Measurements from ENCODE around the gene GREB1L. TPM values are rescaled to one million over a fixed set of nuclear protein-coding genes. Genes with fewer than 3 reads are reported as not detected.
"Not testable (repeated sequence)": the region's sequence is repeated elsewhere in the genome, so short reads cannot be mapped to it uniquely, and the experiment has no call there.

GREB1L gene
- total and polyA plus RNA-seq, 8 donors: 0.37 to 1.3 (median 0.74) TPM

DNA sequence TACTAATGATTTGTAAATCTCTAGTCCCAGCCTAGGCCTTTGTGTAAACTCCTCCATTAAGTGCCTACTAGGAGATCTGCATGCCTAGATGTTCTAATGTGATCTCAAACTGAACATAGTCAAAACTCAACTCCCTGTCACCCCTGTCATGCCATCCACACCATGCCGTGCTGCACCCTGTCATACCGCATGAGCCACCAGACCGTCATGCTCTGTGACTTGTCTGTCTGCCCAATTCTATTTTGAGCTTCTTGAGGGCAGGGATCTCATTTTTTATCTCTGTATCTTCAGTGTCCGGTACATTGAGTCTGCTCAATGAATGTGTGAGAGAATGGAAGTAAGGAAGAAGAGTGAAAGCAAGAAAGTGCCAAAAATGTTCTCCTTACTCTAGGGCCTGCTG lies 35.5 kb downstream of the GREB1L start:
- no peak for TF ChIP-seq CTCF (IDR thresholded peaks at IDR 0.05)
- intact Hi-C loops (cut with DNase I): no loop called here
- Histone ChIP-seq H3K4me1 (no peaks in the 10 kb centered on the region), H3K9me3 (no peaks in the 10 kb centered on the region), H3K36me3 (no peaks in the 10 kb centered on the region), H3K27me3 (no peaks in the 10 kb centered on the region), H3K27ac (no peak overlapping the region), H3K4me3 (no peak overlapping the region)
- DNase-seq: no peak
- ATAC-seq: no peak

DNA sequence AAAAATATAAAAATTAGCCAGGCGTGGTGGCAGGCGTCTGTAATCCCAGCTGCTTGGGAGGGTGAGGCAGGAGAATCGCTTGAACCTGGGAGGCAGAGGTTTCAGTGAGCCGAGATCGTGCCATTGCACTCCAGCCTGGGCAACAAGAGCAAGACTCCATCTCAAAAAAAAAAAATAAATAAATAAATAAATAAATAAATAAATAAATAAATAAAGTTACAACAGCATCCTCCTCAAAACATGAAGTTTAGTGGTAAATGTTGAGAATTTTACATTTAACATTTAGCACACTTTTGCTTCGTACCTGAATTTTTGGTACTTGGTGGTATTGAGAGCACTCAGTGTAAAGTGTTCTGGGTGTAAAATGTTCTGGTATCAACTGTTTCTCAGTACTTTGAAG lies 36.2 kb downstream of the GREB1L start:
- DNase-seq; H3K36me3 ChIP-seq; H3K4me1 ChIP-seq; H3K27ac ChIP-seq; ATAC-seq; H3K4me3 ChIP-seq; H3K27me3 ChIP-seq; H3K9me3 ChIP-seq; intact Hi-C loops (cut with DNase I): not testable (repeated sequence)

DNA sequence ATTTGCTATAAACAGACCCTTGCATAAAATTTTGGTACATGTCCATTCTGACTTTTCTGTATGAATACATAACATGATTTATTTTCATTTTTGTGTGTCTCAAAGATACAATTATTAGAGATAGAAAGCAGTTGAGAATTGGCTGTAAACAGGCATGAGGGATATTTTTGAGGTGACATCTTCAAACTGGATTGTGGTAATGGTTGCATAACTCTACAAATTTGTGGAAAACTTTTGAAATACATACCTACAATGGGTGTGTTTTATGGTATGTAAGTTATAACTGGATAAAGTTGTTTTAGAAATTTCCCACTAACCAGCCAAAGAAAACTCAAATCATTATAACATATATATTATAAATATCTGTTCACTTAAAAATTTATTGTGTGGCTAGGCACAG lies 39.6 kb downstream of the GREB1L start:
- no peak overlapping the region for H3K4me3 ChIP-seq
- H3K27me3 ChIP-seq: no peaks in the 10 kb centered on the region
- no peak overlapping the region for H3K27ac ChIP-seq
- no peak for DNase-seq
- intact Hi-C loops (cut with DNase I): no loop called here
- TF ChIP-seq CTCF (IDR thresholded peaks at IDR 0.05): no peak
- ATAC-seq: no peak
- no peaks in the 10 kb centered on the region for H3K9me3 ChIP-seq
- no peaks in the 10 kb centered on the region for H3K4me1 ChIP-seq
- H3K36me3 ChIP-seq: no peaks in the 10 kb centered on the region

GRCh38 chr18:21284540-21284939 lies 42.5 kb downstream of the GREB1L start:
- intact Hi-C loops (cut with DNase I): no loop called here
- H3K9me3 ChIP-seq: no peaks in the 10 kb centered on the region
- no peaks in the 10 kb centered on the region for H3K4me1 ChIP-seq
- ATAC-seq: no peak
- no peak overlapping the region for H3K4me3 ChIP-seq
- H3K36me3 ChIP-seq: no peaks in the 10 kb centered on the region
- DNase-seq: no peak
- H3K27me3 ChIP-seq: no peaks in the 10 kb centered on the region
- no peak overlapping the region for H3K27ac ChIP-seq
- no peak for TF ChIP-seq CTCF (IDR thresholded peaks at IDR 0.05)

DNA sequence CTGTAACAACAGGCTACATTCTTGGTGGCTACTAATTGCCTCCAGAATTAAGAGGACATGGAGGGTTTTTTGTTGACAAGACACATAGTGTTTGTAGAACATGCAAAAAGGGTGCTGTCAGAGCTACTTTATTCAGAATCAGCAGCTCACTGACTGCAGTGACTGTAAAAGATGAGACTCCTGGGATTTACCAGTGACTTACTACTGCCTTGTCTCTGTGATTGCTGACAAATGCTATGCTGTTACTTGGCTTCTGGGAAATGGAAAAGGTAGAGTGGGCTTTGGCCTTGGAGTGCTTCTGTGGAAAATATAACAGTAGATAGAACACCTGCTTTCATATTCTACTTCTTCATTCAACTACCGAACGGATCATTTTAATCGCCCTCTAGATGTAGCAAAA lies 47.8 kb downstream of the GREB1L start:
- no peaks in the 10 kb centered on the region for H3K36me3 ChIP-seq
- intact Hi-C loops (cut with DNase I): no loop called here
- DNase-seq (no peak), ATAC-seq (no peak)
- H3K4me3 ChIP-seq: no peak overlapping the region
- H3K27ac ChIP-seq: no peak overlapping the region
- H3K4me1 ChIP-seq: no peaks in the 10 kb centered on the region
- no peaks in the 10 kb centered on the region for H3K27me3 ChIP-seq
- no peaks in the 10 kb centered on the region for H3K9me3 ChIP-seq
- no peak for TF ChIP-seq CTCF (IDR thresholded peaks at IDR 0.05)

GRCh38 chr18:21291106-21291505 lies 49.1 kb downstream of the GREB1L start:
- no peak for TF ChIP-seq CTCF (IDR thresholded peaks at IDR 0.05)
- no peaks in the 10 kb centered on the region for H3K9me3 ChIP-seq
- ATAC-seq: no peak
- no peaks in the 10 kb centered on the region for H3K4me1 ChIP-seq
- DNase-seq: peak in 1 of 4 donors; percentile 20
- H3K4me3 ChIP-seq: no peak overlapping the region
- intact Hi-C loops (cut with DNase I): no loop called here
- H3K27ac ChIP-seq: no peak overlapping the region
- no peaks in the 10 kb centered on the region for H3K36me3 ChIP-seq
- H3K27me3 ChIP-seq: no peaks in the 10 kb centered on the region

Data from left lung (tissue), 10 donors.